Measurements from ENCODE around the gene ENPEP. TPM values are rescaled to one million over a fixed set of nuclear protein-coding genes. Genes with fewer than 3 reads are reported as not detected.

Gene ENPEP
- total RNA-seq, 4 donors from 2014 or later, result 0.80 to 6.2 (median 1.5) TPM

- no peak for DNase-seq
- Histone ChIP-seq H3K4me1 (peaks cover 0 to 5% (median 0%) of the 10 kb centered on the region in 4 donors), H3K27ac (no peak overlapping the region), H3K36me3 (no peaks in the 10 kb centered on the region), H3K9me3 (no peaks in the 10 kb centered on the region), H3K4me3 (no peak overlapping the region), H3K27me3 (no peaks in the 10 kb centered on the region)
- TF ChIP-seq POLR2A (IDR thresholded peaks at IDR 0.05) (no peak), EP300 (IDR thresholded peaks at IDR 0.05; ENCODE audit: low read depth) (no peak), POLR2AphosphoS5 (IDR thresholded peaks at IDR 0.05) (no peak)
- TF ChIP-seq, protein P1, sequence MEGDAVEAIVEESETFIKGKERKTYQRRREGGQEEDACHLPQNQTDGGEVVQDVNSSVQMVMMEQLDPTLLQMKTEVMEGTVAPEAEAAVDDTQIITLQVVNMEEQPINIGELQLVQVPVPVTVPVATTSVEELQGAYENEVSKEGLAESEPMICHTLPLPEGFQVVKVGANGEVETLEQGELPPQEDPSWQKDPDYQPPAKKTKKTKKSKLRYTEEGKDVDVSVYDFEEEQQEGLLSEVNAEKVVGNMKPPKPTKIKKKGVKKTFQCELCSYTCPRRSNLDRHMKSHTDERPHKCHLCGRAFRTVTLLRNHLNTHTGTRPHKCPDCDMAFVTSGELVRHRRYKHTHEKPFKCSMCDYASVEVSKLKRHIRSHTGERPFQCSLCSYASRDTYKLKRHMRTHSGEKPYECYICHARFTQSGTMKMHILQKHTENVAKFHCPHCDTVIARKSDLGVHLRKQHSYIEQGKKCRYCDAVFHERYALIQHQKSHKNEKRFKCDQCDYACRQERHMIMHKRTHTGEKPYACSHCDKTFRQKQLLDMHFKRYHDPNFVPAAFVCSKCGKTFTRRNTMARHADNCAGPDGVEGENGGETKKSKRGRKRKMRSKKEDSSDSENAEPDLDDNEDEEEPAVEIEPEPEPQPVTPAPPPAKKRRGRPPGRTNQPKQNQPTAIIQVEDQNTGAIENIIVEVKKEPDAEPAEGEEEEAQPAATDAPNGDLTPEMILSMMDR (IDR thresholded peaks at IDR 0.05), result no peak
- WGBS, 2 donors (ENCODE audit: low coverage in 1 of 2), result 50% methylated on average over 2 of the region's 2 CpGs; no CpG with 5 or more reads in 1 of the 2 donors
- in situ Hi-C loops (cut with MboI; ENCODE audit: low pct_ligation_motif_present in 1 of 4, low pct_unique_long_range_greater_than_20kb in 1 of 4, low sequenced_read_pairs in 3 of 4), result no loop called here
- intact Hi-C loops (cut with DNase I; ENCODE audit: low total_unique reads), result no loop called here
Measured at GRCh38 chr4:110442788-110443187, 33.2 kb upstream of the ENPEP start.

DNA sequence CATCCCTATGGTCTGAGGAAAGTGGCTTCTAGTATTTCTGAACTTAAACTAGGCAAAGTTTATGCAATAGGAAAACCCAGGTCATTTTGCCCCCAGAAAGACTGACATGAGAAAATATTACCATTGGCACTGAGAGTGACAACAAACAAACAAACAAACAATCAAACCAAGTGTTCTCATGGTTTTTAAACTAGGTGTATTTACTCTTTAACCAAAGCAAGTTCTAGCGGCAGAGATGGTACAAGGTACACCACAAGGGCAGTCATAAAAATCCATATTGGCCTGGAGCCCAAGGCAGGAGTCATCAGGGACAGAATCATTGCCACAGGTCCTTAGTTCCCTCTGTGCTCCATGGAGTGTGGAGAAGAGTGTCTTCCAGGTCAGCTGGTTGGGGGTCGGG, 26.0 kb upstream of the ENPEP start:
- Histone ChIP-seq H3K4me3 (no peak overlapping the region), H3K9me3 (no peaks in the 10 kb centered on the region), H3K36me3 (no peaks in the 10 kb centered on the region), H3K27ac (peak overlapping the region in 2 of 4 donors; percentile 12 to 43), H3K4me1 (peaks cover 0 to 23% (median 3%) of the 10 kb centered on the region in 4 donors), H3K27me3 (no peaks in the 10 kb centered on the region)
- peak in 1 of 3 donors; percentile 63 for TF ChIP-seq POLR2AphosphoS5 (IDR thresholded peaks at IDR 0.05)
- TF ChIP-seq, protein P1 (IDR thresholded peaks at IDR 0.05), result no peak
- TF ChIP-seq POLR2A (IDR thresholded peaks at IDR 0.05), result no peak
- WGBS, 2 donors (ENCODE audit: low coverage in 1 of 2), result 36 to 50% methylated on average over 1 to 2 of the region's 2 CpGs
- in situ Hi-C loops (cut with MboI; ENCODE audit: low pct_ligation_motif_present in 1 of 4, low pct_unique_long_range_greater_than_20kb in 1 of 4, low sequenced_read_pairs in 3 of 4) (no loop called here), intact Hi-C loops (cut with DNase I; ENCODE audit: low total_unique reads) (no loop called here)
- peak; percentile 82 for DNase-seq

- no peak for DNase-seq
- TF ChIP-seq POLR2AphosphoS5 (IDR thresholded peaks at IDR 0.05) (no peak), EP300 (IDR thresholded peaks at IDR 0.05; ENCODE audit: low read depth) (no peak), POLR2A (IDR thresholded peaks at IDR 0.05) (no peak)
- TF ChIP-seq, protein P1 (IDR thresholded peaks at IDR 0.05), result no peak
- 73% methylated on average over 2 of the region's 2 CpGs; no CpG with 5 or more reads in 1 of the 2 donors for WGBS, 2 donors (ENCODE audit: low coverage in 1 of 2)
- no peak overlapping the region for H3K4me3 ChIP-seq
- H3K9me3 ChIP-seq, result no peaks in the 10 kb centered on the region
- no peak overlapping the region for H3K27ac ChIP-seq
- H3K4me1 ChIP-seq, result peaks cover 0 to 23% (median 3%) of the 10 kb centered on the region in 4 donors
- H3K27me3 ChIP-seq, result peaks cover 8% of the 10 kb centered on the region
- H3K36me3 ChIP-seq, result no peaks in the 10 kb centered on the region
- intact Hi-C loops (cut with DNase I; ENCODE audit: low total_unique reads), result no loop called here
- in situ Hi-C loops (cut with MboI; ENCODE audit: low pct_ligation_motif_present in 1 of 4, low pct_unique_long_range_greater_than_20kb in 1 of 4, low sequenced_read_pairs in 3 of 4), result no loop called here
Measured at GRCh38 chr4:110452546-110452945, 23.4 kb upstream of the ENPEP start.

DNA sequence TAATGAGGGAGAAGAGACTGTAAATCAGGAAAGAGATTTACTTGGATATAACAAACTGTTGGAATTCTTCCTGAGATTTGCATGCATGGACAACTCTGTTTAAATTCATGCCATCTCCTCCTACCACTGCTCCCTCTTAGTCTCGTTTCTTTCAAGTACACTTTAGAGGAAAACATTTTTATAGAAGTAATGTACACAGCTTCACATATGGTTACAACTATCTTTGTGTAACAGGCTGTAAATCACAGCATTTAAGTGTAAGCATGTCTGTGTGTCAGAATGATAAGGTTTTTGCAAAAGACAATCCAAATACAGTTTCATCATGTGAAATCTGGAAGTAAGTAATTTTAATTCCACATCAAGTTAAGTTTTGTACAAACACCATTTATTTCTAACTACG, 21.5 kb upstream of the ENPEP start:
- no peak for DNase-seq
- H3K9me3 ChIP-seq, result no peaks in the 10 kb centered on the region
- 17 to 43% methylated on average over 2 of the region's 2 CpGs for WGBS, 2 donors (ENCODE audit: low coverage in 1 of 2)
- no peak for TF ChIP-seq POLR2AphosphoS5 (IDR thresholded peaks at IDR 0.05)
- TF ChIP-seq, protein P1 (IDR thresholded peaks at IDR 0.05), result no peak
- TF ChIP-seq POLR2A (IDR thresholded peaks at IDR 0.05), result no peak
- no peak for TF ChIP-seq EP300 (IDR thresholded peaks at IDR 0.05; ENCODE audit: low read depth)
- no peak overlapping the region for H3K4me3 ChIP-seq
- H3K4me1 ChIP-seq, result peaks cover 0 to 32% (median 8%) of the 10 kb centered on the region in 4 donors
- intact Hi-C loops (cut with DNase I; ENCODE audit: low total_unique reads), result no loop called here
- in situ Hi-C loops (cut with MboI; ENCODE audit: low pct_ligation_motif_present in 1 of 4, low pct_unique_long_range_greater_than_20kb in 1 of 4, low sequenced_read_pairs in 3 of 4), result no loop called here
- no peaks in the 10 kb centered on the region for H3K36me3 ChIP-seq
- peaks cover 8% of the 10 kb centered on the region for H3K27me3 ChIP-seq
- H3K27ac ChIP-seq, result no peak overlapping the region

Measured in transverse colon (tissue), 4 donors.